ENCODE data around the gene PHF20.
"Not testable (repeated sequence)": the region's sequence is repeated elsewhere in the genome, so short reads cannot be mapped to it uniquely, and the experiment has no call there.

Gene PHF20

DNA sequence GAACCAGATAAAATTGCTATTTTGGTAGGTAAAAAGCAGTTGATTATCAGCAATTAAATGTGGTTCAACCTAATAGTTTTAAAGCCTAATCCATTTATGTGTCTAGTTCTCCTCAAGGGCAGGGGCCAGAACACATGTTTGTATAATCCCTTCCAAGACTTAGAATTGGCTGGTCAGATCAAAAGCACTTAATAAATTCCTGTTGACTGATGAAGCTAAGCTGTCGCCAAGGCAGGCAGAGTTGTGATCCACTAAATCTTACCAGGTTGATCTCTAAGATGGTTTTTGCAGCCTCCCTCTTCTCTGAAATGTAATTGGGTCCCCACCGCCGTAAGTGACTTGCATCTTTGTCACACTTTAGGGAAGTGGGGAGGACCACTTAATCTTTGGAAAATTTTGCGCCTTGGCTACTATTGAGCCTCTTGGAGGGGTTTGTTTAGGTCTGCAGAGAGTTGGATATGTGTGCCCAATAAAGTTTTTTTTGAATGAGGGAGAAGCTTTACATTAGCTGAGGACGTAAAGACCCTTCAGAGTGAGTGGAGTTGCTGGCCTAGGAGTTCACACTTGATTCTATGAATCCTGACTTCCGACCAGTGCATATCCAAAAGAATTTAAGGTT is 65.9 kb downstream of the PHF20 start:
- no peak for TF ChIP-seq CTCF (IDR thresholded peaks at IDR 0.05; ENCODE audit: extremely low read depth, missing control alignments)
- DNase-seq (ENCODE audit: low spot score), result no peak

DNA sequence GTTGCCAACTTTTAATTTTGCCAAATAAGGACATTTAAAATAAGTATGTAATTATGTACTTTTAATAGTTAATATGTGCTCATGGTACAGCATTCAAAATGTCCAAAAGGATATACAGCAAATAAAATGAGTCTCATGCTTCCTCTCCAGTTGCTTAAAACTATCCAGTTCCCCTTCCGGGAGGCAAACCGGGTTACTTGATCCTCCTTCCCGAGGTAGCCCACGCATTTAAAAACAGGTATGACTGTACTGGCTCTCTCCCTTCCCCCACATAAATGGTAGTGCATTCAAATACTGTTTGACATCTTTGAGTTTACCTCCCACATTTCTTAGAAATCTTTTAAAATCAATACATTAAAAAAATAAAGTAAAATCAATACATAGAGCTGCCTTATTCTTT is 66.4 kb downstream of the PHF20 start:
- TF ChIP-seq CTCF (IDR thresholded peaks at IDR 0.05; ENCODE audit: extremely low read depth, missing control alignments), result no peak
- DNase-seq (ENCODE audit: low spot score), result no peak

DNA sequence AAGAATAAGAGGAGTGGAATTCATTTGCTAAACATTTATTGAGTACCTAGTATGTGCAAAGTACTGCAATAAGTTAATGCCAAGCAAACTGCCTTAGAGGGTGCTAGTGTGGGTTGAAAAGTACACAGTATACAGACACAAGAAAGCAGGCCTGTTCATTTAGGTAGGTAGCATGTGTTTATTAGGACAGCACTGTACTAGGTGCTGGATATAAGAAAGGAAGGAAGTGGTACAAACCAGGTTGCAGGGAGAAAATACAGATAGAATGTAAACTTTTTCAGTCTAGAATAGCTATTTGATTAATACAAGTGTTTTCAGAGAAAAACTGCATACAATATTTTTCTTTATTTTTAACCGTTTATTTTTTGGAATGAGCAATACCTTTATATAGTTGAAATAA is 68.1 kb downstream of the PHF20 start:
- no peak for TF ChIP-seq CTCF (IDR thresholded peaks at IDR 0.05; ENCODE audit: extremely low read depth, missing control alignments)
- DNase-seq (ENCODE audit: low spot score), result no peak

- no peak for TF ChIP-seq CTCF (IDR thresholded peaks at IDR 0.05; ENCODE audit: extremely low read depth, missing control alignments)
Observed at GRCh38 chr20:35840421-35840820, 68.6 kb downstream of the PHF20 start.

GRCh38 chr20:35842361-35842760 is 70.5 kb downstream of the PHF20 start:
- DNase-seq (ENCODE audit: low spot score), result no peak
- no peak for TF ChIP-seq CTCF (IDR thresholded peaks at IDR 0.05; ENCODE audit: extremely low read depth, missing control alignments)

More at GRCh38 chr20:35840421-35840820, 68.6 kb downstream of the PHF20 start:
- no peak for DNase-seq (ENCODE audit: low spot score)

- DNase-seq (ENCODE audit: low spot score), result not testable (repeated sequence)
Observed at GRCh38 chr20:35843894-35844293, 72.1 kb downstream of the PHF20 start.

DNA sequence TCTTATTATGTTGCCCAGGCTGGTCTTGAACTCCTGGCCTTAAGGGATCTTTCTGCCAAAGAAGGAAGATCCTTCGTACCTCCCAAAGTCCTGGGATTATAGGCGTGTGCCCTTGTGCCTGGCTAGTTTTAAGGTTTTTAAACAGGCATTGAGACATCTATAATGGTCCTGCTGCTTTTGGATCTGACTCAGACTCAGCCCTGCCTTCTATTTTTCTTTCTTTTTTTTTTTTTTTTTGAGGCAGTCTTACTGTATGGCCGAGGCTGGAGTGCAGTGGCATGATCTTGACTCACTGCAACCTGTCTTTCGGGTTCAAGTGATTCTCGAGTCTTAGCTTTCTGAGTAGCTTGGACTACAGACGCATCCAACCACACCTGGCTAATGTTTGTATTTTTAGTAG is 73.7 kb downstream of the PHF20 start:
- no peak for DNase-seq (ENCODE audit: low spot score)
- no peak for TF ChIP-seq CTCF (IDR thresholded peaks at IDR 0.05; ENCODE audit: extremely low read depth, missing control alignments)

DNA sequence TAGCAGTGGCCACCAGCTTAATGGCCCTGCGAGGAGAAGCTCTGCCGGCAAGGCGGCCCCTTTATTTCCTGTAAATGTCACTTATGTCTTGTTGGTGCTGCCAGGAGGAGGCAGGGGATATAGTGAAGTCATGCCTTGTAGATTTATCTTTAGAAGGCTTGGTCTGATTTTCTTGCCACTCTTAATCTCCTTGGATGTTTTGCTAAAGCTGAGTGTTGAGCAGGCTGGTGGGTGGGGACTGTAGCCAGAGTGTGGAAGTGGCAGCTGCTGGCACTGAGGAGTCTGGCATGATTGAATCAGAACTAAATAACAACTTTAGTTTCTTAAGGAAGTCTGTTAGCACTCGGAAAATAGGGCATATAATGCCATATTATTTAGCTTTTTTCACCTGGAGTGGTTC is 77.9 kb downstream of the PHF20 start:
- TF ChIP-seq CTCF (IDR thresholded peaks at IDR 0.05; ENCODE audit: extremely low read depth, missing control alignments), result no peak
- DNase-seq (ENCODE audit: low spot score), result no peak

DNA sequence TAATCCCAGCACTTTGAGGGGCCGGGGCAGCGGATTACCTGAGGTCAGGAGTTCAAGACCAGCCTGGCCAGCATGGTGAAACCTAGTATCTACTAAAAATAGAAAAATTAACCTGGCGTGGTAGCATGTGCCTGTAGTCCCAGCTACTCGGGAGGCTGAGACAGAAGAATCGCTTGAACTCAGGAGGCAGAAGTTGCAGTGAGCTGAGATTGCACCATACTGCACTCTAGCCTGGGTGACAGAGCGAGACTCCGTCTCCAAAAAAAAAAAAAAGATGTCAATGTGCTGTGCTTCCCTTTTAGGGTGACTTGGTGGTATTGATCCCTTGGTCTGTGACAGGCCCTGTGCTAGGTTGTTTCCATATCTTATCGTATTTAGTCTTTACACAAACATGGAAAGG is 79.8 kb downstream of the PHF20 start:
- not testable (repeated sequence) for DNase-seq (ENCODE audit: low spot score)

Data from GM20000 (cell line).